Measurements from ENCODE around the gene HSD11B2. TPM values are rescaled to one million over a fixed set of nuclear protein-coding genes. Genes with fewer than 3 reads are reported as not detected.

HSD11B2 gene
- total RNA-seq, 1 donor from 2014 or later: 6.1 TPM

- no peak for DNase-seq (ENCODE audit: low read depth)
These were observed 17.7 kb downstream of the HSD11B2 start for GRCh38 chr16:67448580-67448979.

GRCh38 chr16:67449336-67449735 is 18.4 kb downstream of the HSD11B2 start:
- DNase-seq (ENCODE audit: low read depth): peak; percentile 94

- DNase-seq (ENCODE audit: low read depth): no peak
These were observed 18.8 kb downstream of the HSD11B2 start for GRCh38 chr16:67449739-67450138.

- no peak for DNase-seq (ENCODE audit: low read depth)
These were observed 20.3 kb downstream of the HSD11B2 start for GRCh38 chr16:67451061-67451703.

- DNase-seq (ENCODE audit: low read depth): peak; percentile 88
These were observed 20.9 kb downstream of the HSD11B2 start for GRCh38 chr16:67451704-67452435.

GRCh38 chr16:67454104-67454503 is 23.2 kb downstream of the HSD11B2 start:
- no peak for DNase-seq (ENCODE audit: low read depth)

GRCh38 chr16:67454852-67455251 is 23.9 kb downstream of the HSD11B2 start:
- DNase-seq (ENCODE audit: low read depth): no peak

GRCh38 chr16:67456391-67457081 is 25.6 kb downstream of the HSD11B2 start:
- DNase-seq (ENCODE audit: low read depth): peak; percentile 87

- DNase-seq (ENCODE audit: low read depth): no peak
These were observed 26.7 kb downstream of the HSD11B2 start for GRCh38 chr16:67457611-67458010.

GRCh38 chr16:67458121-67458641 is 27.3 kb downstream of the HSD11B2 start:
- peak; percentile 63 for DNase-seq (ENCODE audit: low read depth)

GRCh38 chr16:67459066-67459860 is 28.3 kb downstream of the HSD11B2 start:
- DNase-seq (ENCODE audit: low read depth): peak; percentile 90

GRCh38 chr16:67459861-67460150 is 28.9 kb downstream of the HSD11B2 start:
- DNase-seq (ENCODE audit: low read depth): no peak

- no peak for DNase-seq (ENCODE audit: low read depth)
These were observed 29.2 kb downstream of the HSD11B2 start for GRCh38 chr16:67460168-67460567.

- no peak for DNase-seq (ENCODE audit: low read depth)
These were observed 30.0 kb downstream of the HSD11B2 start for GRCh38 chr16:67460961-67461360.

GRCh38 chr16:67461600-67462278 is 30.8 kb downstream of the HSD11B2 start:
- no peak for DNase-seq (ENCODE audit: low read depth)

GRCh38 chr16:67462279-67462655 is 31.3 kb downstream of the HSD11B2 start:
- no peak for DNase-seq (ENCODE audit: low read depth)

- DNase-seq (ENCODE audit: low read depth): no peak
These were observed 32.1 kb downstream of the HSD11B2 start for GRCh38 chr16:67463059-67463458.

GRCh38 chr16:67463691-67464090 is 32.8 kb downstream of the HSD11B2 start:
- DNase-seq (ENCODE audit: low read depth): no peak

- no peak for DNase-seq (ENCODE audit: low read depth)
These were observed 33.6 kb downstream of the HSD11B2 start for GRCh38 chr16:67464565-67464964.

- no peak for DNase-seq (ENCODE audit: low read depth)
These were observed 35.7 kb downstream of the HSD11B2 start for GRCh38 chr16:67466581-67466980.

- no peak for DNase-seq (ENCODE audit: low read depth)
These were observed 37.8 kb downstream of the HSD11B2 start for GRCh38 chr16:67468731-67469130.
